ENCODE data around the gene CCSAP.

Gene CCSAP

DNA sequence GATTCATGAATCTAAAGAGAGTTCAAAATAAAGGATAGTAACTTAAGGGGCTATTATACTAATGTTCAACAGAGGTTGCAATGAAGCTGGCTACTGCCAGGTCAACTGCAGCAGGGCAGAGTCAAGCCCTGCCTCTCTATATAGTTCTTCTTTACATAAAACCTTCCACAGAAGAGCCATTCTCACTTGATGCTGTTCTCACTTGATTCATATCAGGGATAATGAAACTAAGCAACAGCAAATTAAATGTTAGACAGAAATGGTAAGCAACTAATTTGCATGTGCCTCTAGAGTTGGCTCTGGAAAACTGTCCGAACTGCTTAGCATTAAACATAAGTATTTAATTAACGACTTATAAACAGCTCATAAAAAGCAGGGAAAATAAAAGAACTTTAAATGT, 17.4 kb downstream of the CCSAP start:
- H3K9me3 ChIP-seq (ENCODE audit: control insufficient read depth, low read depth, low read length): no peaks in the 10 kb centered on the region
- H3K27me3 ChIP-seq (ENCODE audit: control insufficient read depth, insufficient read depth, low read length): no peaks in the 10 kb centered on the region
- no peak overlapping the region for H3K4me3 ChIP-seq (ENCODE audit: low read length)
- no peak overlapping the region for H3K9ac ChIP-seq (ENCODE audit: low read length)
- H3K36me3 ChIP-seq (ENCODE audit: control insufficient read depth, low read depth, low read length): peaks cover 31% of the 10 kb centered on the region
- H3K27ac ChIP-seq (ENCODE audit: low read length): no peak overlapping the region
- H3K4me1 ChIP-seq (ENCODE audit: control insufficient read depth, low read depth, low read length): no peaks in the 10 kb centered on the region

DNA sequence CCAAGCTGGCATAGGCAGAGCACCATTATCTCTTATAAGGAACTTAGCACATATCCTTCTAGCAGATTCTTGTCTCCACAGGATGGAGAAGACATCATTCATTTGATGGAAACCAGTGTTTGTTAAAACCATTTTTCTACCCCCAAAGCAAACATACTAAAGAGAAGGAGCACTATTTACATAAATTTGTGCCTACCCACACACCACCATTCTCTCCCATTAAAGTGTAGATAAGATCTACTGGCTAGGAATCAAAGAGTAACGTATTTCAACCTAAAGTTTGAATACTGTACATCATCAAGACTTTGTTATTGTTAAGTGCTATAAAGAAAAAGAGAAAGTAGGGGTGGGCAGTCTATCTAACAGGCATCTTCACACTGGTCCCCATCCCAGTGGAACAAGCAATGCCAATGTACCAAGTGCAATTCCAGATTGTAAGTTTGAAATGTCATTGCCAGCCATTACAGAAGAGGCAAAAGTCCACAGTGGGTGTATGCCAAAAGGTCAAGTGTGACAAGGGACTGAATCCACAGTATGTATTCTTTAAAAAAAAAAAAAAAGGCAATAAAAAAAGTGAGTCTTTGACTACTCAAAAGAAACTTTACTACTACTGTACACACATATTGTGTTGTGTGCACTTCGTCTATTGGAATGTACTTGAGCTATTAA, 18.8 kb downstream of the CCSAP start:
- Histone ChIP-seq H3K27me3 (ENCODE audit: control insufficient read depth, insufficient read depth, low read length) (no peaks in the 10 kb centered on the region), H3K4me1 (ENCODE audit: control insufficient read depth, low read depth, low read length) (no peaks in the 10 kb centered on the region), H3K9me3 (ENCODE audit: control insufficient read depth, low read depth, low read length) (no peaks in the 10 kb centered on the region), H3K9ac (ENCODE audit: low read length) (no peak overlapping the region), H3K36me3 (ENCODE audit: control insufficient read depth, low read depth, low read length) (peaks cover 33% of the 10 kb centered on the region), H3K27ac (ENCODE audit: low read length) (no peak overlapping the region), H3K4me3 (ENCODE audit: low read length) (no peak overlapping the region)

DNA sequence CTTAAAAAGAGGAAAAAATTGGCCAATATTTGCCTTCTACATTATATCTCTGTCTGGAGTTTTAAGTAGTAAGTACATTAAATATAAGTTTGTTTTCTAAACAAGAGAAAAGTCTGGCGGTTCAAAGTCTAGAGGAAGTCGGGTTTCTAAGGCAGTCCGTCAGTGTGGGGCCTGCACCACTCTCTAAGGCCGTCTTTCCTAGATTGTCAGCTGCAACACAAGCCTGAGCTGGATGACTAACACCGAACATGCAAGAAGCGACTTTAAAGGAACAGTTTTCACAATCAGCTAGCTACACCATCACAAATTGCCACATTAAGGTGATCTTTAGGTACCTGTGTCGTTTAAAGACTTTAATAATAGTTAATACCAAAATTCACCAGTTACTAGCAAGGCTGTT, 19.6 kb downstream of the CCSAP start:
- Histone ChIP-seq H3K4me1 (ENCODE audit: control insufficient read depth, low read depth, low read length) (no peaks in the 10 kb centered on the region), H3K27ac (ENCODE audit: low read length) (no peak overlapping the region), H3K27me3 (ENCODE audit: control insufficient read depth, insufficient read depth, low read length) (no peaks in the 10 kb centered on the region), H3K4me3 (ENCODE audit: low read length) (no peak overlapping the region), H3K36me3 (ENCODE audit: control insufficient read depth, low read depth, low read length) (peaks cover 33% of the 10 kb centered on the region), H3K9me3 (ENCODE audit: control insufficient read depth, low read depth, low read length) (no peaks in the 10 kb centered on the region), H3K9ac (ENCODE audit: low read length) (no peak overlapping the region)

DNA sequence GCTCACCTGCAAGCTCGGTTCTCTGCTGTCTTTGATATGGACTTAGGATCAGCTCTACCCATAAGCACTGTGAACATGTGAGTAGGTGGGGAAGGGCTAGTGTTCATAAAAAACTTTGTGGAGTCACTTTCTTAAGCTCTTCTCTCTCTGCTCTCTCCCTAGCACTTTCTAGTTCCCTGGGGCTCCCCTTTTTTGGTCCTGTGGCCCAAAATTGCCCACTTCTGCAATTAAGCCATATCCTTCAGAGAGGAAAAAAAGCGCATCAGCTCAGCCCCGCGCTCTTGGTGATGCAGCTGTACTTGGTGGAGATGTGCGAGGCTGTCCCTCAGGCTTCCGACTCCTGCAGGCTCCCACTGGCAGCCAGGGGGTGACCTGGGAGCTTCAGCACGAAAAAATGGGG, 23.4 kb downstream of the CCSAP start:
- Histone ChIP-seq H3K36me3 (ENCODE audit: control insufficient read depth, low read depth, low read length) (peaks cover 20% of the 10 kb centered on the region), H3K27ac (ENCODE audit: low read length) (no peak overlapping the region)

DNA sequence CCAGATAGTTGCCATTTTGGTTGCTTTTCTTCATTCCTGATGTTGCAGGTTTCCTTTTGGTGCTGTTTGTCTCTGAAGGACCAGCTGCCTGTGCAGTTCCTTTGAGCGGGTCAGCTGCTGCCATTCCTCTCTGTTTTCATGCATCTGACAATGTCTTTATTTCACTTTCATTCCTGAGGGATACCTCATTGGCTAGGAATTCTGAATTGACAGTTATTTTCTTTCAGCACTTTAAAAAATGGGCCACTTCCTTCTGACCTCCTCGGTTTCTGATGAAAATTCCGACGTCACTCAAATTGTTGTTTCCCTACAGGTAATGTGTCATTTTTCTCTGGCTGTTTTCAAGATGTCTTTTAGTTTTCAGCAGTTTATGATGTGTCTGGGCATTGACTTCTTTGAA, 24.8 kb downstream of the CCSAP start:
- H3K27me3 ChIP-seq (ENCODE audit: control insufficient read depth, insufficient read depth, low read length): no peaks in the 10 kb centered on the region
- H3K9me3 ChIP-seq (ENCODE audit: control insufficient read depth, low read depth, low read length): no peaks in the 10 kb centered on the region
- no peak overlapping the region for H3K4me3 ChIP-seq (ENCODE audit: low read length)
- peaks cover 6% of the 10 kb centered on the region for H3K36me3 ChIP-seq (ENCODE audit: control insufficient read depth, low read depth, low read length)
- no peak overlapping the region for H3K9ac ChIP-seq (ENCODE audit: low read length)
- no peaks in the 10 kb centered on the region for H3K4me1 ChIP-seq (ENCODE audit: control insufficient read depth, low read depth, low read length)
- H3K27ac ChIP-seq (ENCODE audit: low read length): no peak overlapping the region

More for the DNA sequence above, 23.4 kb downstream of the CCSAP start:
- no peak overlapping the region for H3K9ac ChIP-seq (ENCODE audit: low read length)
- no peak overlapping the region for H3K4me3 ChIP-seq (ENCODE audit: low read length)
- no peaks in the 10 kb centered on the region for H3K9me3 ChIP-seq (ENCODE audit: control insufficient read depth, low read depth, low read length)
- H3K27me3 ChIP-seq (ENCODE audit: control insufficient read depth, insufficient read depth, low read length): no peaks in the 10 kb centered on the region
- no peaks in the 10 kb centered on the region for H3K4me1 ChIP-seq (ENCODE audit: control insufficient read depth, low read depth, low read length)

GRCh38 chr1:229316166-229316565, 26.7 kb downstream of the CCSAP start:
- Histone ChIP-seq H3K27me3 (ENCODE audit: control insufficient read depth, insufficient read depth, low read length) (no peaks in the 10 kb centered on the region), H3K9me3 (ENCODE audit: control insufficient read depth, low read depth, low read length) (no peaks in the 10 kb centered on the region), H3K4me1 (ENCODE audit: control insufficient read depth, low read depth, low read length) (no peaks in the 10 kb centered on the region), H3K9ac (ENCODE audit: low read length) (no peak overlapping the region), H3K36me3 (ENCODE audit: control insufficient read depth, low read depth, low read length) (peaks cover 2% of the 10 kb centered on the region), H3K27ac (ENCODE audit: low read length) (no peak overlapping the region), H3K4me3 (ENCODE audit: low read length) (no peak overlapping the region)

DNA sequence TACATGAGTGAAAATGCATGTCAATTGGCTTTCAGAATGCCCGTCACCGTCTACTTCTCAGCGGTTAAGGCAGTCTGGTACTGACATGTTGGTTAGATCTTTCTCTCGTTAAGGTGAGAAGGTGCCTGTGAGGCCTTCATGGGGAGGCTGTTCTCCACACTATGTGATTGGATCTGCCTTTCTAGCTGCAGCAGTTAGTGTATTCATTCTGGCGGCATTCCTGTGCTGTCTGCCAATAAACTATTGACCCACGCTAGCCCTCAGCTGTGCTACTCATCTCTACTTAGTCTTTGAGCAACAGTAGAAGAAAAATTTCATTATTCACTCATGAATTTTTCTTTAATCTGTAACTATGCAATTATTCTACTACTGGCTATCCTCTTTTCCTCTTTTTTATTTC, 32.0 kb downstream of the CCSAP start:
- Histone ChIP-seq H3K36me3 (ENCODE audit: control insufficient read depth, low read depth, low read length) (no peaks in the 10 kb centered on the region), H3K4me1 (ENCODE audit: control insufficient read depth, low read depth, low read length) (no peaks in the 10 kb centered on the region), H3K27ac (ENCODE audit: low read length) (no peak overlapping the region), H3K9ac (ENCODE audit: low read length) (no peak overlapping the region), H3K4me3 (ENCODE audit: low read length) (no peak overlapping the region), H3K9me3 (ENCODE audit: control insufficient read depth, low read depth, low read length) (no peaks in the 10 kb centered on the region), H3K27me3 (ENCODE audit: control insufficient read depth, insufficient read depth, low read length) (no peaks in the 10 kb centered on the region)

DNA sequence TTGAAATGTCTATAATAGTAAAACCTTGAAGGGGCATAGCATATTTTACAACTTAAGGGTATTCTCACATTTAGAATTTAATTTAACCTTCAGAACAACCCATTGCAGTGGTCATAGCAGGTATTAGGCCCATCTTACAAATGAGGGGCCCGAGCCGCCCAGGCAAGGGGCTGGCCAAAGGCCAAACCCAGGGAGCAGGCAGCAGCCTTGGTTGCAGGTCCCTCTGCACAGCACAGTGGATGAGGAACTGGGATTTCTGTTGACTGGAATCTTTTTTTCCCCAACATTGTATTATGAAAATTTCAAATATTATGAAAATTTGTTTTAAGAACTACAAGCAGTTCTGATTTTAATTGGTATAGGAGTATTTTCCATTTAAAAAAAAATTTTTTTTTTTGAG, 33.2 kb downstream of the CCSAP start:
- Histone ChIP-seq H3K4me3 (ENCODE audit: low read length) (no peak overlapping the region), H3K27me3 (ENCODE audit: control insufficient read depth, insufficient read depth, low read length) (no peaks in the 10 kb centered on the region), H3K9ac (ENCODE audit: low read length) (no peak overlapping the region), H3K27ac (ENCODE audit: low read length) (no peak overlapping the region), H3K9me3 (ENCODE audit: control insufficient read depth, low read depth, low read length) (no peaks in the 10 kb centered on the region), H3K4me1 (ENCODE audit: control insufficient read depth, low read depth, low read length) (no peaks in the 10 kb centered on the region), H3K36me3 (ENCODE audit: control insufficient read depth, low read depth, low read length) (no peaks in the 10 kb centered on the region)

GRCh38 chr1:229309074-229309473, 33.8 kb downstream of the CCSAP start:
- H3K4me3 ChIP-seq (ENCODE audit: low read length): no peak overlapping the region
- H3K36me3 ChIP-seq (ENCODE audit: control insufficient read depth, low read depth, low read length): peaks cover under 1% of the 10 kb centered on the region
- H3K9ac ChIP-seq (ENCODE audit: low read length): no peak overlapping the region
- H3K9me3 ChIP-seq (ENCODE audit: control insufficient read depth, low read depth, low read length): no peaks in the 10 kb centered on the region
- H3K27me3 ChIP-seq (ENCODE audit: control insufficient read depth, insufficient read depth, low read length): no peaks in the 10 kb centered on the region
- H3K4me1 ChIP-seq (ENCODE audit: control insufficient read depth, low read depth, low read length): no peaks in the 10 kb centered on the region
- no peak overlapping the region for H3K27ac ChIP-seq (ENCODE audit: low read length)

DNA sequence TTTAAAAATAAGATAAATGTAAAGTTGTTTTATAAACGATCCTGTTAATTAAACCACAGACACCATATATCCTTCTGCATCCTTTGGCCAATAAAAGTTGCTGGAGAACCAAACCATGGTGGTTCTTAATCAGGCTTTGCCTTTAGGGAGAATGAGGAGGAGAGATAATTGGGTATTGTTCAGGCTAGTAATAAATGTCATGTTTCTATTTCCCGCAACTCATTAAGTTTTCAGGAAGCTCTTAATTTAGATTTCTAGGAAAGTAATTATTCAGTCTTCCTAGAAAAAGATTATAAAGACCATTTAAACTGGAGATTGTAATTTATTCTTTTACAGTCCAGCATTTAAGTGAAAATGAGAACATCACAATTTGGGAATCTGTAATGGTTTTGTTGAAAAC, 37.5 kb downstream of the CCSAP start:
- Histone ChIP-seq H3K36me3 (ENCODE audit: control insufficient read depth, low read depth, low read length) (peaks cover 8% of the 10 kb centered on the region), H3K4me3 (ENCODE audit: low read length) (no peak overlapping the region), H3K27me3 (ENCODE audit: control insufficient read depth, insufficient read depth, low read length) (no peaks in the 10 kb centered on the region), H3K4me1 (ENCODE audit: control insufficient read depth, low read depth, low read length) (no peaks in the 10 kb centered on the region), H3K9me3 (ENCODE audit: control insufficient read depth, low read depth, low read length) (no peaks in the 10 kb centered on the region), H3K27ac (ENCODE audit: low read length) (no peak overlapping the region), H3K9ac (ENCODE audit: low read length) (no peak overlapping the region)

DNA sequence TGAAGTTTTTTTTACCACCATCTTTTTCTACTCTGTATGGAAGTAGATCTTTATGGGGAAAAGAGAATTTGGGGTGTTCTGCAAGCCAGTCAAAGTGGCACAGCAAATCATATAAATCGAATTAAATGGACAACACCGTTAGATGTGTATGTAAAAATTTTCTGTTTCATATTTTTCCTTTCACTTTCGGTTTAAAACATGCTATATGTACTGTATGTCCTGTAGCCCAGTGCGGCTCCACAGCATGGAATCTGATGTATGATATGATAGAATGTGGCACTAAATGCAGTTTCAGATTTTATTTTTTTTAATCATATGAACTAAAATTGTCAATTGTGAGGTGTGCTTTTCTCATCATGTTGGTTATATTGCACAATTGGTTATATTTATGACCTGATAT, 39.0 kb downstream of the CCSAP start:
- Histone ChIP-seq H3K27ac (ENCODE audit: low read length) (no peak overlapping the region), H3K9me3 (ENCODE audit: control insufficient read depth, low read depth, low read length) (no peaks in the 10 kb centered on the region), H3K4me3 (ENCODE audit: low read length) (no peak overlapping the region), H3K4me1 (ENCODE audit: control insufficient read depth, low read depth, low read length) (no peaks in the 10 kb centered on the region), H3K36me3 (ENCODE audit: control insufficient read depth, low read depth, low read length) (peaks cover 23% of the 10 kb centered on the region), H3K27me3 (ENCODE audit: control insufficient read depth, insufficient read depth, low read length) (no peaks in the 10 kb centered on the region), H3K9ac (ENCODE audit: low read length) (no peak overlapping the region)

DNA sequence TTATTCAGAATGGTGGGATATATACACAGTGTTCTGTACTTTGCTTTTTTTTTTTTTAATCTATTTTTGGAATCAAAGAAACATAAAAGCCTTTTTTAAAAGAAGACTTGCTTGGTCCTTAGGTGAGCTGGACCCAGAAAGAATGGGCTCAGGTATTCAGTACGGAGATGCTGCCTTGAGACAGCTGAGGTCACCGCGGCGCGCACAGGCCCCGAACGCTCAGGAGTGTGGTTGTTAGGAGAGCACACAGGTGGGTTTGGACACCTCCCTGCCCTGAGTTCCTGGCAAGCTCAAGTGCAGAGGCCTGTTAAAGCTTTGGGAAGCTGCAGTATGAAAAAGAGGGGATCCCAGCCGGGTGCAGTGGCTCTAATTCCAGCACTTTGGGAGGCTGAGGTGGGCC, 40.1 kb downstream of the CCSAP start:
- Histone ChIP-seq H3K9me3 (ENCODE audit: control insufficient read depth, low read depth, low read length) (no peaks in the 10 kb centered on the region), H3K36me3 (ENCODE audit: control insufficient read depth, low read depth, low read length) (peaks cover 29% of the 10 kb centered on the region), H3K4me3 (ENCODE audit: low read length) (no peak overlapping the region), H3K9ac (ENCODE audit: low read length) (no peak overlapping the region), H3K27me3 (ENCODE audit: control insufficient read depth, insufficient read depth, low read length) (no peaks in the 10 kb centered on the region), H3K27ac (ENCODE audit: low read length) (no peak overlapping the region), H3K4me1 (ENCODE audit: control insufficient read depth, low read depth, low read length) (no peaks in the 10 kb centered on the region)
